Melanocyte of skin (primary cell): ENCODE measurements around the gene C10orf143. TPM values are rescaled to one million over a fixed set of nuclear protein-coding genes. Genes with fewer than 3 reads are reported as not detected.

Experiments
- total RNA-seq, 2 donors: library from RNA; depleted of rRNA; stranded (reverse); fragments of >200 nt; gene quantifications; 2 replicates each; pipeline ENCODE4 v1.2.3, GENCODE V29; 2012

C10orf143 gene
- under 1 TPM in 1 of 2 donors, not detected in 1; 0.33 TPM for total RNA-seq

GRCh38 chr10:130110246-130111112 lies at the start of gene C10orf143:
C10orf143 (minus strand) TSS chr10:130110830; CDS start chr10:130110772, 58 bp downstream.

GRCh38 chr10:130136226-130137089 lies 25.8 kb upstream of the C10orf143 start, which contains the start of gene GLRX3:
GLRX3 (plus strand) TSS chr10:130136391; CDS start chr10:130136421, 30 bp downstream.

Other genes starting within 250 kb of the C10orf143 start
- under 1 TPM in 1 of 2 donors, not detected in 1; under 0.01 TPM for gene EBF3, start 146.6 kb downstream of the C10orf143 start, total RNA-seq
- gene GLRX3, start 25.6 kb upstream of the C10orf143 start, total RNA-seq = 10 to 100 TPM; 53.0 to 91.6 TPM